GM21786 (cell line): ENCODE data around the gene TSPAN14.

Source experiments
- ATAC-seq: cut with Tn5 transposase; IDR thresholded peaks from one replicate; pipeline ENCODE4 v1.9.1; 2021; ENCODE audit not compliant: unreplicated experiment

TSPAN14 gene

GRCh38 chr10:80454513-80455460 is 677 bp downstream of the TSPAN14 start:
- ATAC-seq = peak; percentile 11

- ATAC-seq = no peak
Measured at GRCh38 chr10:80455461-80456349, 1.6 kb downstream of the TSPAN14 start.

GRCh38 chr10:80457554-80458262 is 3.6 kb downstream of the TSPAN14 start:
- no peak for ATAC-seq

GRCh38 chr10:80458263-80458625 is 4.1 kb downstream of the TSPAN14 start:
- no peak for ATAC-seq

- no peak for ATAC-seq
Measured at GRCh38 chr10:80458638-80459037, 4.5 kb downstream of the TSPAN14 start.

GRCh38 chr10:80459047-80459865 is 5.1 kb downstream of the TSPAN14 start:
- ATAC-seq = peak; percentile 42

- ATAC-seq = no peak
Measured at GRCh38 chr10:80460399-80461207, 6.5 kb downstream of the TSPAN14 start.

GRCh38 chr10:80461208-80462183 is 7.4 kb downstream of the TSPAN14 start:
- ATAC-seq = no peak

- no peak for ATAC-seq
Measured at GRCh38 chr10:80462299-80462980, 8.3 kb downstream of the TSPAN14 start.

GRCh38 chr10:80462981-80463741 is 9.1 kb downstream of the TSPAN14 start:
- ATAC-seq = peak; percentile 25

GRCh38 chr10:80463868-80464267 is 9.8 kb downstream of the TSPAN14 start:
- no peak for ATAC-seq

- ATAC-seq = no peak
Measured at GRCh38 chr10:80464557-80465450, 10.7 kb downstream of the TSPAN14 start.

GRCh38 chr10:80465451-80465835 is 11.3 kb downstream of the TSPAN14 start:
- no peak for ATAC-seq

GRCh38 chr10:80465839-80466590 is 11.9 kb downstream of the TSPAN14 start:
- peak; percentile 30 for ATAC-seq

- no peak for ATAC-seq
Measured at GRCh38 chr10:80466724-80467326, 12.7 kb downstream of the TSPAN14 start.
